ENCODE data around the gene PTEN.

GRCh38 chr10:88019753-88020152 lies 156.3 kb downstream of the PTEN start:
- TF ChIP-seq CTCF (tag by site-specific recombination; IDR thresholded peaks at IDR 0.05) (no peak), ZBTB8A (tag by site-specific recombination; IDR thresholded peaks at IDR 0.05) (no peak), ZBTB44 (tag by site-specific recombination; IDR thresholded peaks at IDR 0.05) (no peak), ZNF747 (tag by site-specific recombination; IDR thresholded peaks at IDR 0.05) (no peak), WT1 (tag by site-specific recombination; IDR thresholded peaks at IDR 0.05) (no peak), ZFP37 (tag by site-specific recombination; IDR thresholded peaks at IDR 0.05) (no peak), ATF2 (tag by site-specific recombination; IDR thresholded peaks at IDR 0.05; ENCODE audit: low read depth) (no peak), ZNF248 (tag by site-specific recombination; IDR thresholded peaks at IDR 0.05) (no peak), ZNF214 (tag by site-specific recombination; IDR thresholded peaks at IDR 0.05; ENCODE audit: borderline replicate concordance) (no peak), ZBTB21 (tag by site-specific recombination; IDR thresholded peaks at IDR 0.05) (no peak), ZNF776 (tag by site-specific recombination; IDR thresholded peaks at IDR 0.05; ENCODE audit: borderline replicate concordance) (no peak), ZNF416 (tag by site-specific recombination; IDR thresholded peaks at IDR 0.05) (no peak), YY1 (tag by site-specific recombination; IDR thresholded peaks at IDR 0.05) (no peak), TCF7L2 (IDR thresholded peaks at IDR 0.05; ENCODE audit: borderline replicate concordance, low read depth, low read length) (no peak)

Data from HEK293 (cell line).